ENCODE data around the gene ZYX.

GRCh38 chr7:143388491-143389101 is 7.5 kb downstream of the ZYX start:
- TF ChIP-seq CTCF (IDR thresholded peaks at IDR 0.05; ENCODE audit: insufficient read depth, low read depth, low read length): no peak
- TF ChIP-seq EZH2 (IDR thresholded peaks at IDR 0.05; ENCODE audit: insufficient read depth, low read length): no peak

All from astrocyte (in vitro differentiated cells and primary cell).